Gastrocnemius medialis (tissue), 4 donors: ENCODE measurements around the gene PTPN23.

ENCODE experiments used
- CTCF ChIP-seq, 5 experiments: fragments of 450-650 bp in 3 of 5; fragments of 200-600 bp in 2 of 5; sonication (generic) in 2 of 5; IDR thresholded peaks in 4 of 5; conservative IDR thresholded peaks in 1 of 5; 1 replicate in 4 of 5; 2 replicates in 1 of 5; pipeline ENCODE4 v1.5.1; 2016 to 2019; ENCODE audit warnings: antibody characterized with exemption in 5 of 5, mild to moderate bottlenecking in 3 of 5, moderate library complexity in 3 of 5
- POLR2A ChIP-seq, 2 donors: fragments of 450-650 bp; IDR thresholded peaks; one replicate each; pipeline ENCODE4 v1.6.1; 2017; ENCODE audit warnings: antibody characterized with exemption in 2 of 2, mild to moderate bottlenecking in 2 of 2, moderate library complexity in 2 of 2

- TF ChIP-seq CTCF (IDR thresholded peaks at IDR 0.05 in 4 of 5, conservative IDR thresholded peaks at IDR 0.05 in 1 of 5) (no peak), POLR2A (IDR thresholded peaks at IDR 0.05) (no peak)
Observed at GRCh38 chr3:47376393-47376792, 4.4 kb upstream of the PTPN23 start.
